K562 (cell line): ENCODE results near the gene COL6A2. TPM values are rescaled to one million over a fixed set of nuclear protein-coding genes. Genes with fewer than 3 reads are reported as not detected.

Experiments
- ATAC-seq: fragments of 200-7000 bp; cut with Tn5 transposase; 3 replicates; pipeline ENCODE4 v1.9.1; 2020; ENCODE audit warnings: moderate library complexity
- BruUV-seq: library from RNA; stranded (reverse); fragments of 400-500 nt; replicated peaks from 2 replicates; lab custom pipeline; 2021; lab: Mats Ljungman, UMichigan
- CTCF ChIA-PET: fragments of 300-600 bp; formaldehyde crosslinking; extraction: SDS; loops from one replicate; lab custom pipeline; 2021; ENCODE audit warnings: low intra/inter-chr PET ratio; lab: Yijun Ruan, JAX
- POLR2A ChIA-PET: fragments of 300-600, 350-650 bp; sonication (Branson Sonifier 250); formaldehyde crosslinking; extraction: SDS; loops from one replicate; lab custom pipeline; 2021; ENCODE audit warnings: antibody characterized with exemption, inconsistent platforms; lab: Yijun Ruan, JAX
- DNase-seq, 4 experiments: peaks; one replicate each; pipeline versions ENCODE4 v3.0.0 to v3.0.0-alpha.2; 2011 to 2018; ENCODE audit warnings: low spot score in 3 of 4, mixed read lengths in 3 of 4; ENCODE audit errors: extremely low read depth in 1 of 4
- FAIRE-seq: peaks from 2 replicates; lab custom pipeline; 2011; peaks lifted over from hg19 to GRCh38; lab: Jason Lieb, UNC
- H2AFZ ChIP-seq: 2 replicates; pipeline ENCODE4 v1.6.0; 2011; ENCODE audit warnings: low read depth, low read length, control low read depth, inconsistent platforms
- H3K27ac ChIP-seq: fragments of 200-600 bp; 3 replicates; pipeline ENCODE4 v1.8.0; 2011; ENCODE audit warnings: low read depth, mild to moderate bottlenecking, control low read depth, inconsistent platforms, low read length, moderate library complexity, mixed read lengths; ENCODE audit errors: extremely low read depth
- H3K27me3 ChIP-seq, 2 experiments: fragments of 300-600 bp in 1 of 2; 2 replicates in 1 of 2; 3 replicates in 1 of 2; pipeline versions ENCODE4 v1.6.0 to v1.8.0; 2011; ENCODE audit warnings: inconsistent platforms in 2 of 2, low read length in 2 of 2, mild to moderate bottlenecking in 1 of 2, mixed read lengths in 1 of 2, moderate library complexity in 1 of 2; ENCODE audit not compliant: control insufficient read depth in 2 of 2, insufficient read depth in 2 of 2
- H3K36me3 ChIP-seq: fragments of 300-600 bp; 3 replicates; pipeline ENCODE4 v1.8.0; 2011; ENCODE audit warnings: mild to moderate bottlenecking, low read length, inconsistent platforms; ENCODE audit not compliant: control insufficient read depth, insufficient read depth
- H3K4me1 ChIP-seq, 2 experiments: fragments of 200-600 bp in 1 of 2; replicated peaks in 1 of 2; 2 replicates in 1 of 2; 3 replicates in 1 of 2; pipeline versions ENCODE4 v1.5.1 to v1.8.0; 2011; ENCODE audit warnings: inconsistent platforms in 2 of 2, low read length in 2 of 2, mild to moderate bottlenecking in 1 of 2, mixed read lengths in 1 of 2, moderate library complexity in 1 of 2; ENCODE audit not compliant: control insufficient read depth in 2 of 2, insufficient read depth in 2 of 2
- H3K4me2 ChIP-seq: 2 replicates; pipeline ENCODE4 v1.6.1; 2011; ENCODE audit warnings: low read length, control low read depth, inconsistent platforms, mixed read lengths; ENCODE audit not compliant: insufficient read depth
- H3K4me3 ChIP-seq: fragments of 200-600 bp; sonication (generic), shearing (Covaris generic); 2 replicates; pipeline ENCODE4 v1.5.1; 2016; ENCODE audit warnings: control low read depth, inconsistent platforms
- H3K79me2 ChIP-seq: fragments of 200-600 bp; 3 replicates; pipeline ENCODE4 v1.8.0; 2011; ENCODE audit warnings: low read length, inconsistent platforms; ENCODE audit not compliant: control insufficient read depth, insufficient read depth
- H3K9ac ChIP-seq, 2 experiments: 2 replicates each; pipeline versions ENCODE4 v1.6.0 to v1.6.1; 2011; ENCODE audit warnings: low read depth in 2 of 2, low read length in 2 of 2, control low read depth in 1 of 2, inconsistent platforms in 1 of 2, mild to moderate bottlenecking in 1 of 2, mixed read lengths in 1 of 2; ENCODE audit not compliant: insufficient read depth in 1 of 2
- H3K9me1 ChIP-seq: one replicate; pipeline ENCODE4 v1.6.0; 2011; ENCODE audit warnings: inconsistent platforms, mild to moderate bottlenecking, low read length, moderate library complexity; ENCODE audit not compliant: control insufficient read depth, insufficient read depth
- H3K9me3 ChIP-seq: replicated peaks from 2 replicates; pipeline ENCODE4 v1.5.1; 2011; ENCODE audit warnings: low read depth, low read length, inconsistent platforms; ENCODE audit not compliant: control insufficient read depth, insufficient read depth
- H4K20me1 ChIP-seq: replicated peaks from 2 replicates; pipeline ENCODE4 v1.6.1; 2011; ENCODE audit warnings: low read length, inconsistent platforms, mixed read lengths; ENCODE audit not compliant: control insufficient read depth, insufficient read depth
- MEF2D ChIP-seq: conservative IDR thresholded peaks from 2 replicates; pipeline ENCODE4 v1.6.1; 2016; ENCODE audit warnings: low read depth, missing genetic modification characterization, missing compliant biosample characterization
- TFAP4 ChIP-seq: sonication (generic); formaldehyde crosslinking; IDR thresholded peaks from 2 replicates; pipeline ENCODE4 v1.8.0; 2022; ENCODE audit warnings: missing genetic modification reagents, mild to moderate bottlenecking, moderate library complexity, borderline replicate concordance
- ZMIZ1 ChIP-seq, 2 experiments: fragments of 150-350 bp in 1 of 2; IDR thresholded peaks; 2 replicates each; pipeline ENCODE4 v1.6.1; 2012 to 2016; ENCODE audit warnings: low read depth in 2 of 2, low read length in 2 of 2, mild to moderate bottlenecking in 1 of 2, moderate library complexity in 1 of 2
- WGBS: fragments of 100-300 bp; shearing (Covaris generic); methylation state at CpG from one replicate; pipeline ENCODE4 v1.1.6; 2016; ENCODE audit warnings: low coverage, mixed read lengths; ENCODE audit not compliant: insufficient coverage; ENCODE audit errors: missing lambda C conversion rate; 5-methylcytosine and 5-hydroxymethylcytosine counted together
- in situ Hi-C: fragments of 300-500 bp; cut with MboI; formaldehyde crosslinking; loops from 4 replicates; pipeline ENCODE4 v1.15.0; 2018; ENCODE audit warnings: inconsistent platforms, mixed read lengths
- intact Hi-C: fragments of 100-400 bp; cut with micrococcal nuclease; formaldehyde crosslinking; loops from 2 replicates; pipeline ENCODE4 v1.14.2; 2022
- polyA plus RNA-seq, 8 experiments: library from polyadenylated mRNA; depleted of rRNA in 4 of 8; stranded (reverse) in 5 of 8; unstranded in 3 of 8; fragments of >200 nt; fragmentation: Nextera tagmentation in 2 of 8; fragmentation: Illumina TruSeq in 1 of 8; extraction: Ambion mirVana in 2 of 8; extraction: Trizol in 1 of 8; gene quantifications; 2 replicates each; pipeline versions ENCODE4 v1.2.1 to v1.2.3, GENCODE V29; 2011 to 2014; ENCODE audit warnings: inconsistent platforms in 1 of 8, missing spikeins in 1 of 8
- total RNA-seq, 7 experiments: library from RNA; depleted of rRNA in 6 of 7; stranded (reverse); fragments of >200 nt in 6 of 7; fragmentation: Illumina TruSeq in 2 of 7; extraction: Trizol in 2 of 7; gene quantifications; 2 replicates each; pipeline versions ENCODE4 v1.2.1 to v1.2.3, GENCODE V29; 2011 to 2021; ENCODE audit warnings: low replicate concordance in 1 of 7

COL6A2 gene
- total and polyA plus RNA-seq, 9 of the 15 experiments (the other 6 are each of a cell fraction or from before 2014, with no cell fraction given), result 0.07 to 1.1 (median 0.24) TPM; not detected in 3

- TF ChIP-seq ZMIZ1 (IDR thresholded peaks at IDR 0.05; ENCODE audit: low read depth in 2 of 2, low read length in 2 of 2), result no peak
These were observed 27.3 kb downstream of the COL6A2 start (continued) for GRCh38 chr21:46124926-46125845.

GRCh38 chr21:46125846-46126301 is 28.0 kb downstream of the COL6A2 start:
- Histone ChIP-seq H3K9me1 (no peaks in the 10 kb centered on the region), H3K27me3 (peaks cover 44 to 71% of the 10 kb centered on the region in 2 experiments; a peak in 4 of 5 replicates), H3K36me3 (no peaks in the 10 kb centered on the region), H4K20me1 (peaks cover 7% of the 10 kb centered on the region; the same call in 1 of the 2 replicates), H3K4me3 (no peak overlapping the region), H2AFZ (no peak overlapping the region), H3K4me1 (peaks cover 0 to 77% of the 10 kb centered on the region in 2 experiments; a peak in 2 of 5 replicates), H3K4me2 (no peak overlapping the region), H3K79me2 (no peaks in the 10 kb centered on the region), H3K9ac (0 out of 4 replicates have a peak overlapping the region, but pooled peaks of 1 of the 2 experiments have one; percentile 58), H3K9me3 (no peaks in the 10 kb centered on the region), H3K27ac (no peak overlapping the region)
- DNase-seq (no peak), ATAC-seq (no peak), FAIRE-seq (no peak)
- in situ Hi-C loops, result no loop called here
- ChIA-PET CTCF (no interaction called here), POLR2A (no interaction called here)
- BruUV-seq, result no TSS peak
- TF ChIP-seq TFAP4 (peak; percentile 26; the same call in 1 of the 2 replicates), MEF2D (tag) (no peak)
- 23% methylated on average over 45 of the region's 47 CpGs for WGBS
- intact Hi-C loops, result no loop called here
